ENCODE measurements around the gene HMGCL.
A peak's percentile ranks its signal among the peaks of the same experiment; 100 is the strongest.
"Not testable (repeated sequence)": the region's sequence is repeated elsewhere in the genome, so short reads cannot be mapped to it uniquely, and the experiment has no call there.

HMGCL gene

DNA sequence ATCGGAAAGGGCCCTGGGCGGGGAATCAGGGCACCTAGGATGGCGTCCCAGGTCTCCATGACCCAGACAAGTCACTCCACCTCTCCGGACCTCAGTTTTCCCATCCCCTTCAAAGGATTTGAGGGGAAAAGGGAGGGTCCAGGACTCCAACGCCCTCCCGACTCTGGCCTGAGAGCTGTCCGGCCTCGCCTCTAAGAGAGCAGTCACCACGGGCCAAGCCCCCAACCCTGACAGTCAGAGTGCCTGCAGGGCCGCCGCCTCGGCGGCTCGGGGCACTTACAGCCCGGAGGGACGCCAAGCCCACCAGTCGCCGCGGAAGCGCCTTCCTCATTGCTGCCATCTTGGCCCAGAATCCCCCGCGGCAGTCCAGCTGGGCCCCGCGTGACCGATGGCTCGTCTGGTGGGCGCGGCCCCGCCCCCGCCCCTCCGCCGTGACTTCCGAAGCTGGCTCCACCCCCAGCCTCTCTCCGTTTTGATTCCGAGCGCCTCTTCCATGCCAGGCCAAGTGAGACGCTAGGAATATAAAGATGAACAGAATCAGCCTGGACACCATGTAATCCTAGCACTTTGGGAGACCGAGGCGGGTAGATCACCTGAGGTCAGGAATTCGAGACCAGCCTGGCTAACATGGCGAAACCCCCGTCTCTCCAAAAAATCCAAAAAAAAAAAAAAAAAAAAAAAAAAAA lies at the start of gene HMGCL:
Gene HMGCL, minus strand, starts transcription at position 354 of the 686 bp plus-strand sequence. Its CDS starts 14 bp downstream, at position 340.
- DNase-seq (ENCODE audit: low spot score), result peak; percentile 98

DNA sequence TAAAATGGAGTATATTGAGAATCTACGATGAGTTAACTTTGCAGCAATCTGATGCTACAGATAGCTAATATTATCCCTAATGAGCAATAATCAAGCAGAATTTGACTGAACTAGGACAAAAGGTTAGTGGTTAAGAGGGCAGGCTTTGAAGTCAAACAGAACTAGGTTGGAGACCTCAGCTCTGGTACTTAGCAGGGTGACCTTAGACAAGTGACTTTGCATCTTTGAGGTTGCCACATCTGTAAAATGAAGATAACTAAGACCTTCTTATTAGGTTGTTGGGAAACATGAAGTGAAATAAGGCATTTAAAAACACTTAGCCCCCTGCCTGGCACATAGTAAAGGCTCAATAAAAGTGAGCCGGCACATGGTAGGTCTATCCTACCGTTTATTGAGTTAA lies 47.2 kb upstream of the HMGCL start:
- no peak for DNase-seq (ENCODE audit: low spot score)

DNA sequence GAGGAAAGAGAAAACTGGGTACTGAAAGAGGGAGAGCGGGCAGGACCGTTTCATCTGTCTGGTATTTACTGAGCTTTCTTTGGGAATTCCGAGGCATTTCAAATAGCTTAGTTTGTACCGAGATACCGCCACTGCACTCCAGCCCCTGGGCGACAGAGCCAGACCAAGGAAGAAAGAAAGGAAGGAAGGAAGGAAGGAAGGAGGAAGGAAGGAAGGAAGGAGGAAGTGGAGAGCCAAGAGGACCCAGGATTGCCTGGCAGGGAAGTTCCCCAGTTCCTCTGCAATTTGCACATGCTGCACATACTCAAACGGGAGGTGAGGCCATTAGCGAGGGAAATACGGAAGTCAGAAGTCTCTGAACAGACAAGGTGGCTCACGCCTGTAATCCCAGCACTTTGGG lies 43.8 kb upstream of the HMGCL start:
- DNase-seq (ENCODE audit: low spot score), result no peak

DNA sequence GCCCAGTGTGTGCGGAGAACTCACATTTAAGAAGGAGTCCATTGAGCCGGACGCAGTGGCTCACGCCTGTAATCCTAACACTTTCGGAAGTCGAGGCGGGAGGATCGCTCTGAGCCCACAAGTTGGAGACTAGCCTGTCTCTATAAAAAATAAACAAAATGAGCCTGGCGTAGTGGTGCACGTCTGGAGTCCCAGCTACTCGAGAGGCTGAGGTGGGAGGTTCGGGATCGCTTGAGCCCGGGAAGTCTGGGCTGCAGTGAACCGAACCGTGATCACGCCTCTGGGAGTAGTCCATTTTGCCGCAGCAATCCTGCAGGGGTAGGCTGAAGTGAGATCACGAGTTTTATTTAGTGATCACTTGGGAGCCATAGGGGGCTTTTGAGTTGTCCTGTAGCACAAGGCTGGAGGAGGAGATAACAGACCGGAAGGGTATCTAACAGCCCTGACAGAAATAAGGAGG lies 43.4 kb upstream of the HMGCL start:
- peak; percentile 34 for DNase-seq (ENCODE audit: low spot score)

DNA sequence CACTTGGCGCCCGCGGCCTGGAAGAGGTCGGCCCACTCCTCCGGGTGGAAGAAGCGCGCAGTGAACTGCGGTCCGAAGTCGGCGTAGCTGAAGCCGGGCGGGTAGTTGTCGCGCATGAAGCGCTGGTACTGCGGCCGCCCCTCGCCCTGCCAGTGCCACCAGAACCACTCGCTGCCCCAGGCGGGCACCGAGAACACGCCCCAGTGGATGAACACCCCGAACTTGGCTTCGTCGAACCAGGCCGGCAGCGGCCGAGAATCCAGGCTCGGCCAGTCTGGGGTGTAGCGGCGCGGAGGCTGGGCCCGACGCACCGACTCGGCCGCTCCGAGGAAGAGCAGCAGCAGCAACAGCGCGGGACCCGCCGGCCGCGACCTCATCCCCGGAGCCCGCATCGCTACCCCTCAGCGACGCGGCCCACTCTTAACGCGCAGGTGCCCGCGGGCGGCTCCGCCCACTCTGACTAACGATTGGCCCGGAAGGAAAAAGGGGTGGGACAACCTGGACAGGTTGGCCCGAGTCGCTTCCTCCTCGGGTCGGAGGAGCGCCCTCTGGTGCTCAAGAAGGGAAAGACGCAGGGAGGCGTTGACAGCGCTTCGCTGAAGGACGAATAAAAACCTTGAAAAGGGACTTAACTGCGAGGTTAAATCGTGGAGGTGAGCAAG lies 42.8 kb upstream of the HMGCL start, which contains the start of gene FUCA1:
Gene FUCA1, minus strand, starts transcription at position 396 of the 662 bp plus-strand sequence. Its CDS starts 4 bp downstream, at position 392.
- DNase-seq (ENCODE audit: low spot score), result peak; percentile 96

DNA sequence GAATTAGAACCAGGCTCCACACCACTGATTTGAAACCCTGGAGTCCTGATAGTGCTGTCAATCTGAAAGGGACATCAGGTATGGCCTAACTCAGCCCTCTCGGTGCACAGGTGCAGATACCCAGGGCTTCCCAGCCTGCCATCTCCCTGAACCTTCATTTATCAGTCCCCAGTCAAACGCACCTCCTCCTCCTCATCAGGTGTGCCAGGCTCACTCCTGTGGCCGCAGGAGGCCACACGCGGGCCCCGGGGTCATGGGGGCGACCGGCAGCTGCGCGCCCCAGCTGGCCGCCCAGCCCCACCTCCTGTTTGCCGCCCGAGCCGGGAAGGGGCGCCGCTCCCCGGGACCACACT lies 42.3 kb upstream of the HMGCL start:
- DNase-seq (ENCODE audit: low spot score), result no peak

DNA sequence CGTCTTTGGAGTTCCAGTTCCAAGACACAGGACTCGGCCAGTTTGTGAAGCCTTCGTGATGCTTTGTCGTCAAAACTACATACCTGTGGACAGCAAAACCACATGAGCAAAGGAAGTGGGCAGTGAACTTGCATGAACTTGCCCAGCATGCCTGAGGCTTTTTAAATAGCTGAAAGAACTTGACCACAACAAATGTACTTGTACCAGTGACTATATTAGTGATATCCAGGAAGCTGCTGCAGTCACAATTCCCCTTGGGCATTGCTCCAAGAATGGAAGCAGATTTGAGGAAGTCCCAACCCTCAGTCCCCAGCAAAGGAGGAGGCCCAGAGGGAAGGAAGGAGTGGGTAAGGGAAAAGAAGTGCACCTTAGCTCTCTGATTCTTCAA lies 40.3 kb upstream of the HMGCL start:
- no peak for DNase-seq (ENCODE audit: low spot score)

DNA sequence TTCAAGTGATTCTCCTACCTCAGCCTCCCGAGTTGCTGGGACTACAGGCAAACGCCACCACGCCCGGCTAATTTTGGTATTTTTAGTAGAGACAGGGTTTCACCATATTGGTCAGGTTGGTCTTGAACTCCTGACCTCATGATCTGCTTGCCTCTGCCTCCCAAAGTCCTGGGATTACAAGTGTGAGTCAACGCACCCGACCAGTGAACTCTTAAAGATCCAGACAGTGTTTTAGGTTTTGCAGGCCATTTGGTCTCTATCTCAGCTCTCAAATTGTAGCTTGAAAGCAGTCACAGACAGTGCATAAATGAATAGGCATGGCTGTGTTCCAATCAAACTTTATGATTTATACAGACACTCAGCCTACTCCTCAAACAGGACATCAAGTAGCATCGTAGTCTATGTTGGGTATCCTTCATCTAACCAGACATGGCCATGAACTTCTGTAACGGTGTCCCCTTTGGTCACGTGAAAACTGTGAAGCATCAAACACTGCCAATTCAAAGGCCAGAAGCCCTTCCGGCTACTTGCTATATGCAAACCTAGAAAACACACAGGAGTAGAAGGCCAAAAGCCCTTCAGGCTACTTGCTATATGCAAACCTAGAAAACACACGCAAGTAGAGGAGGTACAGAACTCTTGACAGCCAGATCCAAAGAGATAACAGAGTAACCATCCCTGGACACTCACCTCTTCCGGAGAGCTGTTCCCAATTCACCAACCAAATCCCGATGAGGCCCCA lies 39.7 kb upstream of the HMGCL start:
- DNase-seq (ENCODE audit: low spot score), result no peak

DNA sequence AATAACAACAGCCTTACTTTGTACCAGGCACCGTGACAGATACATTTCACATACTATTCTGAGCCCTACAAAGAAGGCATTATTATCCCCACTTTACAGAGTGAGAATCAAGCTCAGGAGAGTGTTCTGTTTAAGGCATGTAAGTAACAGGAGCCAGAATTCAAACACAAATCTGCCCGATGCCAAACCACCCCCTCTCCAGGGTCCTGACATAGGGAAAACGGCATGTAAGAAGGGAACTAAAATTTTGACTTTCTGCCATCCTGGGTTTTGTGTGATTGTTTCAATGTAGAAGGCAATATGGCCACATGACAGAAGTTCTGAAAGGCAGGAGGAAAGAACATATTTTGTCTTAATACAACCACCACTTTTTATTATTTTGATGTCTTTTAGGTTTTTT lies 37.4 kb upstream of the HMGCL start:
- no peak for DNase-seq (ENCODE audit: low spot score)

DNA sequence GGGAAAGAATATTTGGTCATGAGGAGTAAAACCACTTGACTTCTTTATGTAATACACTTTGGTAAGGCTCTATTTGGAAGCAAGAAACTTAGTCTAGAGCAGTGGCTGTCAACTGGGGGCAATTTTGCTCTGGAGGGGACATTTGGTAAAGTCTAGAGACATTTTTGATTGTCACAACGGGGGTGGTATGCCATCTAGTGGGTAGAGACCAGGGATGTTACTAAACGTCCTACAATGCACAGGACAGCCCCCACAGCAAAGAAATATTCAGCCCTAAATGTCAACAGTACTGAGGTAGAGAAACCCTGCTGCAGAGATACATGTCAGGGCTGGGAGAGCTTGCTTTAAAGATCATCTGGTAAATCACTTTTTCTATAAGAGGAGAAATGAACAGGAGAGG lies 29.3 kb upstream of the HMGCL start:
- DNase-seq (ENCODE audit: low spot score), result no peak

DNA sequence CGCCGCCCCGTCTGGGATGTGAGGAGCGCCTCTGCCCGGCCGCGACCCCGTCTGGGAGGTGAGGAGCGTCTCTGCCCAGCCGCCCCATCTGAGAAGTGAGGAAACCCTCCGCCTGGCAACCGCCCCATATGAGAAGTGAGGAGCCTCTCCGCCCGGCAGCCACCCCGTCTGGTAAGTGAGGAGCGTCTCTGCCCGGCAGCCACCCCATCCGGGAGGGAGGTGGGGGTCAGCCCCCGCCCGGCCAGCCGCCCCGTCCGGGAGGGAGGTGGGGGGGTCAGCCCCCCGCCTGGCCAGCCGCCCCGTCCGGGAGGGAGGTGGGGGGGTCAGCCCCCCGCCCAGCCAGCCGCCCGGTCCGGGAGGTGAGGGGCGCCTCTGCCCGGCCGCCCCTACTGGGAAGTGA lies 27.9 kb upstream of the HMGCL start:
- DNase-seq (ENCODE audit: low spot score), result not testable (repeated sequence)

DNA sequence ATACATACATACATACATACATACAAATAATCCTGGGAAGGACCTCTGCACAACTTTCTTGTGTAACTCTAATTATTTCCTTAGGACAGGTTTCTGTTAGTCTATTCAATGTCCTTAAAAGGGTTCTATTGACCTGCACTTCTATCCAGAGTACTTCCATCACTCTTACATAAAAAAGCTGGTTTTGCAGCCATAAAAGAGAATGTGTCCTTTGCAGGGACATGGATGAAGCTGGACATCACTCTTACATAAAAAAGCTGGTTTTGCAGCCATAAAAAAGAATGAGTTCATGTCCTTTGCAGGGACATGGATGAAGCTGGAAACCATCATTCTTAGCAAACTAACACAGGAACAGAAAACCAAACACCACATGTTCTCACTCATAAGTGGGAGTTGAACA lies 26.2 kb upstream of the HMGCL start:
- DNase-seq (ENCODE audit: low spot score), result not testable (repeated sequence)

DNA sequence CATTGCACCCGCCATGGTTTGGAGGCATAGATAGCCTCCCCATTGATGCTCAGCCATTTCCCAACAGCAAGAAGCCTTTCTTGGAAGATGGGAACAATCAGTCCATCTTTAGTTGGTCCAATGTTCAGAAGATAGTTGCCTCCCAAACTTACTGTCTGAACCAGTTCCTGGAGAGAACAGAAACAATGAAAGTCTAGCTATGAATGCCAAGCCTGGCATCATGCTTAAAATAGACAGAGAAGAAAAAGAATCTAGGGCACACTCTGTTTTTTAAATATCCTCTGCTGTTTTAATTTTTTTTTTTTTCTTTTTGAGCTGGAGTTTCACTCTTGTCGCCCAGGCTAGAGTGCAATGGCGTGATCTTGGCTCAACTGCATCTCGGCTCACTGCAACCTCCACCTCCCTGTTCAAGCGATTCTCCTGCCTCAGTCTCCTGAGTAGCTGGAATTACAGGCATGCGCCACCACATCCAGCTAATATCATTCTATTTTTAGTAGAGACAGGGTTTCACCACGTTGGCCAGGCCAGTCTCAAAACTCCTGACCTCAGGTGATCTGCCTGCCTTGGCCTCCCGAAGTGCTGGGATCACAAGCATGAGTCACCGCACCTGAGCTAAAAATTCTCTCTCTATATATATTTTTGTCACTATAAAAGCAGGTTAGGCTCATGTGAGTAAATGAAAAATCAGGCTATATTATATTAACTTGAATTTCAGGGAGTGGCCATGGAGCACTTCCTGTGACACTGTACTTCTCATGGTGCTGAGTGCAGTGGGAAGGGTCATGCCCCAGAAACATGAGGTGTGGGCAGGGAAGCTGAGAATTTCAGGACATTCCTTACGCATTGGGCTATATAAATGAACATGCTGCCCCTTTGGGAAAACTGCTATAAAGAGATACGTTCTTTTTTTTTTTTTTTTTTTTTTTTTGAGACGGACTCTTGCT lies 23.7 kb upstream of the HMGCL start:
- no peak for DNase-seq (ENCODE audit: low spot score)

DNA sequence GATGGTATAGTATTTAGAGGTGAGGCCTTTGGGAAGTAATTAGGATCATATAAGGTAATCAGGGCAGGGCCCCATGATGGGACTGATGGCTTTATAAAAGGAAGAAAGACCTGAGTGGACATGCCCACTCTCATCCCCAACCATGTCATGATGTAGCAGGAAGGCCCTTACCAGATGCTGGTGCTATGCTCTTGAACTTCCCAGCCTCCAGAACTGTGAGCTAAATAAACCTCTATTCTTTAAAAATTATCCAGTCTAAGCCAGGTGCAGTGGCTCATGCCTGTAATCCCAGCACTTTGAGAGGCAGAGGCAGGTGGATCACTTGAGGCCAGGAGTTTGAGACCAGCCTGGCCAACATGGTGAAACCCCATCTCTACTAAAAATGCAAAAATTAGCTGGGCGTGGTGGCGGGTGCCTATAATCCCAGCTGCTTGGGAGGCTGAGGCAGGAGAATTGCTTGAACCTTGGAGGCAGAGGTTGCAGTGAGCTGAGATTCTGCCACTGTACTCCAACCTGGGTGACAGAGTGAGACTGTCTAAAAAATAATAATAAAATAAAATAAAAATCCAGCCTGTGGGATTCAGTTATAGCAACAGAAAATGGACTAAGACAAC lies 22.4 kb upstream of the HMGCL start:
- not testable (repeated sequence) for DNase-seq (ENCODE audit: low spot score)

DNA sequence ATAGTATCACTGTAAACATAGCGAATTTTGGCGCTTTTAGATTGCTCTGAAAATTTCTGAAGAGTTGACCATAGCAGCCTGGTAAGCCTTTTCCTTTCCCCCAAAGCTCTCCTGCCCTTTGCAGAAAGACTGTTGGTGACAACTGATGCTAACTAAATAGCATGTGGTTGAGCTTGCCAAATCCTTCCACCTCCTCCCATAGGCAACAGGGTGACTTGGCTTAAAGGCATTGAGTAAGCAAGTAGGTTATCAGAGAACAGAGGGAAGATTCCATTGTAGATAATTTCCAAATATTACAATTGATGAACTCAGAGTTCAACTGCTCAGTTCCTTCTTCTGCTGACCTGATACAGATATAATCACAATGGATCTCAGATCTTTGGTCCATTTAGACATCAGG lies 19.9 kb upstream of the HMGCL start:
- no peak for DNase-seq (ENCODE audit: low spot score)

DNA sequence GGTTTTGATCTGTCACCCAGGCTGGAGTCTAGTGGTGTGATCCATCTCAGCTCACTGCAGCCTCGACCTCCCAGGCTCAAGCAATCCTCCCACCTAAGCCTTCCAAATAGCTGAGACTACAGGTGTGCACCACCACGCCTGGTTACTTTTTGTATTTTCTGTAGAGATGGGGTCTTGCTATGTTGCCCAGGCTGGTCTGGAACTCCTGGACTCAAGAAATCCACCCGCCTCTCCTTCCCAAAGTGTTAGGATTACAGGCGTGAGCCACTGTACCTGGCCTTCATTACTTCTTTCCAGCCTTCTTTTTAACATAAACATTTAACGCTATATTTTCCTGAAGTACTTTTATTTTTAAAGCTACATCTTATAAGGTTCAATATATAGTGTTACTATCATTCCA lies 18.4 kb upstream of the HMGCL start:
- no peak for DNase-seq (ENCODE audit: low spot score)

DNA sequence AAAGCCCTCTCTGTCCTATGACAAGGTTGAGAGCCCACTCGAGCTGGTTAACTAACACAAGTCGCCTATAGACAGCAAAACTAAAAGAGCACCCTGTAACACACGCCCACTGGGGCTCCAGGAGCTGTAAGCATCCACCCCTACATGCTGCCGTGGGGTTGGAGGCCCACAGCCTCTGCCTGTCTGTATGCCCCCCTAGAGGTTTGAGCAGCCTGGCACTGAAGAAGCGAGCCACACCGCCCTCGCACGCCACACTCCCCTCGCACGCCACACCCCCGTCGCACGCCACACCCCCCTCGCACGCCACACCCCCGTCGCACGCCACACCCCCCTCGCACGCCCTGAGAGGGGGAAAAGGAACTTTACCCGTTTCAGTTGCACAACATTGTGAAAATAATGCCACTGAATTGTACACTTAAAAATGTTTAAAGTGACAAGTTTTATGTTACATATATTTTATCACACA lies 13.2 kb upstream of the HMGCL start:
- DNase-seq (ENCODE audit: low spot score), result peak; percentile 88

DNA sequence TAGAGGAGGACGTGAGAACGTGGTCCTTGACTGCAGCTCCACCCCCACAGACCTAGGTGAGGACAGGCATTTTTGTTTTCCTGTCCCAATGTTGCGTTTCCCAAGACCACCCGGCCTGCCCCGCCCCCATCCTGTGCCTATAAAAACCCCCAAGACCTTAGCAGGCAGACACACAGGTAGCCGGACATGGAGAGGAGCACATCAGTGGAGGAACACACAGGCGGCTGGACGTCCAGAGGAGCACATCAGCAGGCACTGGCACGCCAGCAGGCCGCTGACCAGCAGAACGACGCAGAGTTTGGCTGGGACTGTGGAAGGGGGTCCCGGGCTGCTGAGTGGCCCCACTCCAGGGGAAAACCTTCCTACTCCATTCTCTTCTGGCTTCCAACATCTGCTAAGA lies 12.7 kb upstream of the HMGCL start:
- DNase-seq (ENCODE audit: low spot score), result no peak

DNA sequence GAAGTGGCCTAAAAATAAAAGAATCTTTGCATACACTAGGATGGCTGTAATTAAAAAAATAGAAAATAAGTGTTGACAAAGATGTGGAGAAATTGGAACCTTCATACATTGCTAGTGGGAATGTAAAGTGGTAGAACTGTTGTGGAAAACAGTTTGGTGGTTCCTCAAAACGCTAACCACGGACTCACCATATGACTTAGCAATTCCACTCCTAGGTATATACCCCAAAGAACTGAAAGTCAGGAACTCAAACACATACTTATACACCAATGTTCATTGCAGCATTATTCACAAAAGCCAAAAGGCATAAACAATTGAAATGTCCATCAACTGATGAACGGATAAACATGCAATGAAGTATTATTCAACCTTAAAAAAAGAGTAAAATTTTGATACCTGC lies 10.8 kb upstream of the HMGCL start:
- DNase-seq (ENCODE audit: low spot score), result no peak

DNA sequence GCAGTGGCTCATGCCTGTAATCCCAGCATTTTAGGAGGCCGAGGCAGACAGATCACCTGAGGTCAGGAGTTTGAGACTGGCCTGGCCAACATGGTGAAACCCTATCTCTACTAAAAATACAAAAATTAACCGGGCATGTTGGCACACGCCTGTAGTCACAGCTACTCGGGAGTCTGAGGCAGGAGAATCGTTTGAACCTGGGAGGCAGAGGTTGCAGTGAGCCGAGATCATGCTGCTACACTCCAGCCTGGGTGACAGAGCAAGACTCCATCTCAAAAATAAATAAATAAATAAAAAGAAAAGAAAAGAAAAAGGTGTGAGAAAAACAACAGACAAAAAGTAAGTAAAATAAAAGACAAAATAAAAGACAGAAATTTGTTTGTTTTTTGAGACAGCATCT lies 8.9 kb upstream of the HMGCL start:
- not testable (repeated sequence) for DNase-seq (ENCODE audit: low spot score)

DNA sequence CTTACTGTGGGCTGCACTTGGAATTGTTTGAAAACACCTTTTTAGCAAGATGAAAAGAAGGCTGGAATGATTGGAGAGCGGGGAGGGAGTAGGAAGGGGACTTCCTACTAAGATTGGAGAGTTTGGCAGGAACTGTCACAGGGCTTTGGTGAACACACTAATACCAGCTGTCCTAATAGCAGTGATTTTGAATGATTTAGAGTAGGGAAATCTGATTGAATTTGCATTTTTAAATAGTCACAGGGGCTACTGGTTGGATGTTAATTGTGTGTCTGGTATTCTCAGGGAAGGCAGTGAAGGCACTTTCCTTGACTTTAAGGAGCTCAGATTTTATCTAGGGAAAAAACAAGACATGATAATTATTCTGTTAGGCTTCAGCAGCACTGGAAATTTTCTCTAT lies 2.5 kb upstream of the HMGCL start:
- no peak for DNase-seq (ENCODE audit: low spot score)

Measured in AG20443 (cell line).